Astrocyte of the cerebellum (primary cell): Measurements from ENCODE around the gene CKLF.

ENCODE experiments used
- DNase-seq: peaks from one replicate; pipeline ENCODE4 v3.0.0-alpha.2; 2011; ENCODE audit warnings: low read depth
- H3K4me3 ChIP-seq: 2 replicates; pipeline ENCODE4 v1.5.1; 2011; ENCODE audit warnings: mild to moderate bottlenecking, low read depth, low read length, moderate library complexity
- CTCF ChIP-seq: IDR thresholded peaks from 2 replicates; pipeline ENCODE4 v1.5.1; 2012; ENCODE audit warnings: low read length, low read depth, moderate library complexity, mild to moderate bottlenecking; ENCODE audit errors: missing control alignments
- in situ Hi-C: cut with HindIII; loops from 2 replicates; pipeline ENCODE4 v1.10.0; 2017; ENCODE audit warnings: low sequenced_read_pairs

The CKLF gene

GRCh38 chr16:66524601-66525164 lies 27.7 kb upstream of the CKLF start:
- in situ Hi-C loops, result no loop called here
- DNase-seq, result no peak
- TF ChIP-seq CTCF, result no peak
- no peak overlapping the region for H3K4me3 ChIP-seq

- no peak overlapping the region for H3K4me3 ChIP-seq
- DNase-seq, result no peak
- in situ Hi-C loops, result no loop called here
- no peak for TF ChIP-seq CTCF
Observed at GRCh38 chr16:66525396-66526180, 26.8 kb upstream of the CKLF start.

GRCh38 chr16:66528294-66528693 lies 24.1 kb upstream of the CKLF start:
- no peak for DNase-seq
- in situ Hi-C loops, result no loop called here
- no peak for TF ChIP-seq CTCF
- H3K4me3 ChIP-seq, result no peak overlapping the region

GRCh38 chr16:66529475-66529874 lies 22.9 kb upstream of the CKLF start:
- in situ Hi-C loops, result no loop called here
- no peak overlapping the region for H3K4me3 ChIP-seq
- no peak for TF ChIP-seq CTCF
- DNase-seq, result no peak

- DNase-seq, result no peak
- TF ChIP-seq CTCF, result no peak
- in situ Hi-C loops, result no loop called here
- no peak overlapping the region for H3K4me3 ChIP-seq
Observed at GRCh38 chr16:66534376-66534799, 18.0 kb upstream of the CKLF start.

- no peak overlapping the region for H3K4me3 ChIP-seq
- TF ChIP-seq CTCF, result no peak
- in situ Hi-C loops, result no loop called here
- DNase-seq, result no peak
Observed at GRCh38 chr16:66536525-66536924, 15.9 kb upstream of the CKLF start.
